Measurements from ENCODE around the gene TRAPPC10.

The TRAPPC10 gene

GRCh38 chr21:44028287-44028659, 16.2 kb downstream of the TRAPPC10 start:
- H3K36me3 ChIP-seq (ENCODE audit: control insufficient read depth, insufficient read depth, low read length) = peaks cover 4% of the 10 kb centered on the region
- no peak overlapping the region for H3K9ac ChIP-seq (ENCODE audit: low read length)
- H3K27me3 ChIP-seq (ENCODE audit: control insufficient read depth, insufficient read depth, low read length) = no peaks in the 10 kb centered on the region
- H3K4me1 ChIP-seq (ENCODE audit: control insufficient read depth, insufficient read depth, low read length) = peaks cover 7% of the 10 kb centered on the region
- H3K4me3 ChIP-seq (ENCODE audit: low read length) = no peak overlapping the region
- H3K9me3 ChIP-seq (ENCODE audit: control insufficient read depth, low read length) = no peaks in the 10 kb centered on the region

- Histone ChIP-seq H3K9ac (ENCODE audit: low read length) (no peak overlapping the region), H3K9me3 (ENCODE audit: control insufficient read depth, low read length) (no peaks in the 10 kb centered on the region), H3K36me3 (ENCODE audit: control insufficient read depth, insufficient read depth, low read length) (peaks cover 4% of the 10 kb centered on the region), H3K27me3 (ENCODE audit: control insufficient read depth, insufficient read depth, low read length) (no peaks in the 10 kb centered on the region), H3K4me1 (ENCODE audit: control insufficient read depth, insufficient read depth, low read length) (peaks cover 7% of the 10 kb centered on the region), H3K4me3 (ENCODE audit: low read length) (no peak overlapping the region)
Measured at GRCh38 chr21:44029460-44030087, 17.5 kb downstream of the TRAPPC10 start.

- no peak overlapping the region for H3K4me3 ChIP-seq (ENCODE audit: low read length)
- H3K9me3 ChIP-seq (ENCODE audit: control insufficient read depth, low read length) = no peaks in the 10 kb centered on the region
- H3K36me3 ChIP-seq (ENCODE audit: control insufficient read depth, insufficient read depth, low read length) = peaks cover 13% of the 10 kb centered on the region
- no peaks in the 10 kb centered on the region for H3K27me3 ChIP-seq (ENCODE audit: control insufficient read depth, insufficient read depth, low read length)
- H3K9ac ChIP-seq (ENCODE audit: low read length) = no peak overlapping the region
- H3K4me1 ChIP-seq (ENCODE audit: control insufficient read depth, insufficient read depth, low read length) = no peaks in the 10 kb centered on the region
Measured at GRCh38 chr21:44035244-44035643, 23.1 kb downstream of the TRAPPC10 start.

DNA sequence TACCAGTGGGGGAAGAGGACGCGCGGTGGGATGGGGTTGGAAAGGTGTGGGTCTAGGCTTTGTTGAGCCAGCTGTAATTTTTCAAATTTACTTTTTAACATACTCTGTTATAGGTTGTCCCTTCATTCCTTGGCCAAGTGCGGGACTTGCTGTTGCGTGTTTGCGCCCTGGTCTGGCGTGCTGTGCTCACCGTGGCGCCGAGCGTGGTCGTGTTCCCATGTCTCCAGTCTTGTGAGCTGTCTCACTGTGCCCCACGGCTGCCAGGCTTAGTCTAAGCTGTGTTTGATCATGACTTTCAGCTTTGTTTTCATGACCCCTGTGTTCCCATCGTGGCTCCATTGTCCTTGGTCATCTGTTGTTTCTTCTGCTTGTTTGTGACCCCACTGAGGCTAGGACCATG, 26.0 kb downstream of the TRAPPC10 start:
- Histone ChIP-seq H3K9me3 (ENCODE audit: control insufficient read depth, low read length) (no peaks in the 10 kb centered on the region), H3K36me3 (ENCODE audit: control insufficient read depth, insufficient read depth, low read length) (peaks cover 9% of the 10 kb centered on the region), H3K4me1 (ENCODE audit: control insufficient read depth, insufficient read depth, low read length) (no peaks in the 10 kb centered on the region), H3K27me3 (ENCODE audit: control insufficient read depth, insufficient read depth, low read length) (no peaks in the 10 kb centered on the region), H3K9ac (ENCODE audit: low read length) (no peak overlapping the region), H3K4me3 (ENCODE audit: low read length) (no peak overlapping the region)

- no peaks in the 10 kb centered on the region for H3K4me1 ChIP-seq (ENCODE audit: control insufficient read depth, insufficient read depth, low read length)
- H3K4me3 ChIP-seq (ENCODE audit: low read length) = no peak overlapping the region
- no peaks in the 10 kb centered on the region for H3K9me3 ChIP-seq (ENCODE audit: control insufficient read depth, low read length)
- no peaks in the 10 kb centered on the region for H3K27me3 ChIP-seq (ENCODE audit: control insufficient read depth, insufficient read depth, low read length)
- H3K9ac ChIP-seq (ENCODE audit: low read length) = no peak overlapping the region
- peaks cover 9% of the 10 kb centered on the region for H3K36me3 ChIP-seq (ENCODE audit: control insufficient read depth, insufficient read depth, low read length)
Measured at GRCh38 chr21:44039828-44040227, 27.7 kb downstream of the TRAPPC10 start.

- H3K27me3 ChIP-seq (ENCODE audit: control insufficient read depth, insufficient read depth, low read length) = no peaks in the 10 kb centered on the region
- no peak overlapping the region for H3K9ac ChIP-seq (ENCODE audit: low read length)
- peaks cover 8% of the 10 kb centered on the region for H3K36me3 ChIP-seq (ENCODE audit: control insufficient read depth, insufficient read depth, low read length)
Measured at GRCh38 chr21:44043613-44044012, 31.5 kb downstream of the TRAPPC10 start.

DNA sequence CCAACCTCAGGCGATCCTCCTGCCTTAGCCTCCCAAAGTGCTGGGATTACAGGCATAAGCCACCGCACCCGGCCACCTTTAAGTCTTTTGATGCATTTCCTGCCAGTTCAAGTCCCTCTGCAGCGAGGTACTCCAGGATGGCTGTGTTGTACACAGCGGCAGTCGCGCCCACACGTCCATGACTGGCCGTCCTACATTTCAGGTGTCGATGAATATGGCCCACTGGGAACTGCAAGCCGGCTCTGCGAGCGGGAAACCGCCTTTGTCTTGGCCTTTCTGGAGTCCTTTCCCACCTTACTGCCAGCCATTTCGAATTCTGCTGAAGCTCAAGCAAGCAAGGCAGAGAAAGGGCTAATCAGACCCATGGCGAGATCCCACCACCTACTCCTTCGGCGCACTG, 34.6 kb downstream of the TRAPPC10 start:
- H3K4me3 ChIP-seq (ENCODE audit: low read length) = no peak overlapping the region
- H3K4me1 ChIP-seq (ENCODE audit: control insufficient read depth, insufficient read depth, low read length) = peaks cover 5% of the 10 kb centered on the region
- no peaks in the 10 kb centered on the region for H3K9me3 ChIP-seq (ENCODE audit: control insufficient read depth, low read length)
- no peaks in the 10 kb centered on the region for H3K27me3 ChIP-seq (ENCODE audit: control insufficient read depth, insufficient read depth, low read length)
- H3K36me3 ChIP-seq (ENCODE audit: control insufficient read depth, insufficient read depth, low read length) = no peaks in the 10 kb centered on the region
- no peak overlapping the region for H3K9ac ChIP-seq (ENCODE audit: low read length)

More at GRCh38 chr21:44043613-44044012, 31.5 kb downstream of the TRAPPC10 start:
- no peaks in the 10 kb centered on the region for H3K4me1 ChIP-seq (ENCODE audit: control insufficient read depth, insufficient read depth, low read length)
- no peaks in the 10 kb centered on the region for H3K9me3 ChIP-seq (ENCODE audit: control insufficient read depth, low read length)
- no peak overlapping the region for H3K4me3 ChIP-seq (ENCODE audit: low read length)

DNA sequence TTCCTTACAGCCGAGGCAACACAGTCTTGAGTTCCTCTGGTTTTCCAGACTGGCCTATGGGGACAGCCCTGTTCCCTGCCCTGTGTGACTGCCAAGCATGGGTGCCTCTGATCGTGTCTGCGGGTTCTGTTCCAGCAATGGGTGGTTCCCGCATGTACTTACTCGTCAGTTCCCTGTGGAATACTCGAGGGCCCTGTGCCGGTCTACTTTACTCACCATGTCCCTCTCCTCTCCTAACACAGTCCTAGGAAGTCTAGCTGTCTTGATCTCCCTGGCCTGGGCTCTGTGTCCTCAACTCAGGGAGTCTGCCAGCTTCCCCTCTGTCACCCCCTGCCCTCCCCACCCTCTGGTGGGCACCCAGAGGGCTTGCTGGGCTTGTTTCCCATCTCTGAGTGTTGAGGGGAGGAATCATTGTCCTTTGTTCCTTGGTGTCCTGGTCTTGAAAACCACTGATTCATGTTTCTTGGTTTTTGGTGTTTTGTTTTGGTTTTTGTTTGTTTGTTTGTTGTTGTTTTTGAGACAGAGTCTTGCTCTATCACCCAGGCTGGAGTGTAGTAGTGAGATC, 36.0 kb downstream of the TRAPPC10 start:
- H3K27me3 ChIP-seq (ENCODE audit: control insufficient read depth, insufficient read depth, low read length) = no peaks in the 10 kb centered on the region
- peaks cover 13% of the 10 kb centered on the region for H3K4me1 ChIP-seq (ENCODE audit: control insufficient read depth, insufficient read depth, low read length)
- no peaks in the 10 kb centered on the region for H3K9me3 ChIP-seq (ENCODE audit: control insufficient read depth, low read length)
- no peaks in the 10 kb centered on the region for H3K36me3 ChIP-seq (ENCODE audit: control insufficient read depth, insufficient read depth, low read length)
- no peak overlapping the region for H3K9ac ChIP-seq (ENCODE audit: low read length)
- no peak overlapping the region for H3K4me3 ChIP-seq (ENCODE audit: low read length)

- Histone ChIP-seq H3K9me3 (ENCODE audit: control insufficient read depth, low read length) (no peaks in the 10 kb centered on the region), H3K36me3 (ENCODE audit: control insufficient read depth, insufficient read depth, low read length) (no peaks in the 10 kb centered on the region), H3K27me3 (ENCODE audit: control insufficient read depth, insufficient read depth, low read length) (no peaks in the 10 kb centered on the region), H3K4me1 (ENCODE audit: control insufficient read depth, insufficient read depth, low read length) (peaks cover 13% of the 10 kb centered on the region), H3K4me3 (ENCODE audit: low read length) (no peak overlapping the region), H3K9ac (ENCODE audit: low read length) (no peak overlapping the region)
Measured at GRCh38 chr21:44049182-44049581, 37.1 kb downstream of the TRAPPC10 start.

DNA sequence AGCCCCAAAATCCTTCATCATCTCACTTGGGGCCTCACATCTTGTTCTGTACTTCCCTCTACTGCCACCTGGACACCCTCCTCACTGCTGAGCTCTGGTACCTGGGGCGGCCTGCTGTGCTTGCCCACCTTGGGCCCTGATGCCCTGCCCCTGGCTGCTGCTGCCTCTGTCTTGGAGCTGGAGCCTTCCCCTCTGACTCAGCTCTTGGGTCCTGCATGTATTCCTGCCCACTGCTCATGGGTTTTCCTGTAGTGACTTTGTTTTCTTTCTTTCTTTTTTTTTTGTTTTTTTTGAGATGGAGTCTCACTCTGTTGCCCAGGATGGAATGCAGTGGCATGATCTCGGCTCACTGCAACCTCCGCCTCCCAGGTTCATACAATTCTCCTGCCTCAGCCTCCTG, 37.5 kb downstream of the TRAPPC10 start:
- peaks cover 13% of the 10 kb centered on the region for H3K4me1 ChIP-seq (ENCODE audit: control insufficient read depth, insufficient read depth, low read length)
- H3K36me3 ChIP-seq (ENCODE audit: control insufficient read depth, insufficient read depth, low read length) = no peaks in the 10 kb centered on the region
- no peak overlapping the region for H3K9ac ChIP-seq (ENCODE audit: low read length)
- no peak overlapping the region for H3K4me3 ChIP-seq (ENCODE audit: low read length)
- no peaks in the 10 kb centered on the region for H3K9me3 ChIP-seq (ENCODE audit: control insufficient read depth, low read length)
- no peaks in the 10 kb centered on the region for H3K27me3 ChIP-seq (ENCODE audit: control insufficient read depth, insufficient read depth, low read length)

DNA sequence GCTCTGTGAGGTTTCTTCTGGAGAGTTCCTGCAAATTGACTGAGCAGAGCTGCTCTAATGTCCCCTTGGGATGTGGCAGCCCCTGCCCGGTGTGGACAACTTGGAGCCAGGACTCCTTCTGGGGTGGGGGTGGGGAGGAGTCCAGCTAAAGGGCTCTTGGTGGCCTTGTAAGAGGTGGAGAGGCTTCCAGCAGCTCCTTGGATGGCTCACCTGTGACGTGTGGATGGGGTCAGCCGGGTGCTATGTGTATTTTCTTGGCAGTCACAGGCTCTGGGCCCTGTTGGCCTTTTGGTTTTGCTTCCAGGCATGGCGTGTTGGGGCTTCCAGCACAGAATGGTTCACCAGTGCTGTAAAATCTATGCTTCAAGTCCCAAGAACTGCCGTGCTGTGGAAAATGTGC, 38.2 kb downstream of the TRAPPC10 start:
- H3K9ac ChIP-seq (ENCODE audit: low read length) = no peak overlapping the region
- peaks cover 13% of the 10 kb centered on the region for H3K4me1 ChIP-seq (ENCODE audit: control insufficient read depth, insufficient read depth, low read length)
- no peaks in the 10 kb centered on the region for H3K9me3 ChIP-seq (ENCODE audit: control insufficient read depth, low read length)
- H3K4me3 ChIP-seq (ENCODE audit: low read length) = no peak overlapping the region
- H3K36me3 ChIP-seq (ENCODE audit: control insufficient read depth, insufficient read depth, low read length) = no peaks in the 10 kb centered on the region
- H3K27me3 ChIP-seq (ENCODE audit: control insufficient read depth, insufficient read depth, low read length) = no peaks in the 10 kb centered on the region

DNA sequence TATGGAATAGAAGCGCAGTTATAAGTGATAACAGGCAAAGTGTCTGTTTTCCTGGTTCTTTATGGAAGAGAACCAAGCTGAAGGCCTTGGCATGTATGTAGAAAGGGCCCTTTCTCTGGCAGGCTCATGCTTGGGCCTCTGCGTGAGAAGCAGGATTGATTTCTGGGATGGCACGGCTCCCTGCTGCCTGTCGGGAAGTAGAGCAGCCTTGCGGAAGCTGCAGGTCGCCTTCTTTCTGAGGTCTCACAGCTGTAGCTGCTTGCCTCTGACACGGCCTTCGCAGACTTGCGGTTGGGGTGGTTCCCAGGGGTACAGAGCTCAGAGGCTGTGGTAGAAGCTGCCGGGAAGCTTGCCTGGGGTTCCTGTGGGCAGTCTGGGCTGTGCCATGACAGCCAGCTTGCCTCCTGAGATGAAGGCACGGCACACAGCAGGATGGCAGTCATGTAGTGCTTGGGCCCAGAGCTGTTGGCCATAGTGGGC, 39.4 kb downstream of the TRAPPC10 start:
- H3K36me3 ChIP-seq (ENCODE audit: control insufficient read depth, insufficient read depth, low read length) = peaks cover 4% of the 10 kb centered on the region
- H3K4me1 ChIP-seq (ENCODE audit: control insufficient read depth, insufficient read depth, low read length) = peaks cover 13% of the 10 kb centered on the region
- H3K27me3 ChIP-seq (ENCODE audit: control insufficient read depth, insufficient read depth, low read length) = no peaks in the 10 kb centered on the region
- no peak overlapping the region for H3K9ac ChIP-seq (ENCODE audit: low read length)
- H3K9me3 ChIP-seq (ENCODE audit: control insufficient read depth, low read length) = no peaks in the 10 kb centered on the region
- H3K4me3 ChIP-seq (ENCODE audit: low read length) = no peak overlapping the region

Measured in mucosa of stomach (tissue), 1 donor.